ENCODE measurements around the gene PTPRR. TPM values are rescaled to one million over a fixed set of nuclear protein-coding genes. Genes with fewer than 3 reads are reported as not detected.
A peak's percentile ranks its signal among the peaks of the same experiment; 100 is the strongest.

Gene PTPRR
- total RNA-seq, 2 donors from 2014 or later = 0.33 to 0.78 TPM

GRCh38 chr12:70660620-70661219 is 259.8 kb downstream of the PTPRR start:
- Histone ChIP-seq H3K36me3 (replicated peaks in 1 of 2; ENCODE audit: insufficient read depth in 1 of 2, low read depth in 2 of 2) (no peaks in the 10 kb centered on the region), H3K27ac (no peak overlapping the region), H3K4me1 (no peaks in the 10 kb centered on the region), H3K27me3 (no peaks in the 10 kb centered on the region), H3K9me3 (no peaks in the 10 kb centered on the region), H3K4me3 (no peak overlapping the region)
- DNase-seq (peak in 1 of 4 donors; percentile 9), ATAC-seq (peak; percentile 35)
- 44 to 47% methylated on average over 5 of the region's 5 CpGs for WGBS, 2 donors
- intact Hi-C loops (cut with DNase I) = no loop called here
- no peak for TF ChIP-seq CTCF (IDR thresholded peaks at IDR 0.05)
- TF ChIP-seq POLR2A (IDR thresholded peaks at IDR 0.05) = no peak

GRCh38 chr12:70660002-70660604 is 260.4 kb downstream of the PTPRR start:
- H3K27ac ChIP-seq = no peak overlapping the region
- no peaks in the 10 kb centered on the region for H3K4me1 ChIP-seq
- no peak overlapping the region for H3K4me3 ChIP-seq
- TF ChIP-seq POLR2A (IDR thresholded peaks at IDR 0.05) (no peak), CTCF (IDR thresholded peaks at IDR 0.05) (no peak)
- 87 to 96% methylated on average over 5 of the region's 5 CpGs for WGBS, 2 donors
- H3K27me3 ChIP-seq = no peaks in the 10 kb centered on the region
- ATAC-seq (no peak), DNase-seq (no peak)
- no peaks in the 10 kb centered on the region for H3K36me3 ChIP-seq (replicated peaks in 1 of 2; ENCODE audit: insufficient read depth in 1 of 2, low read depth in 2 of 2)
- no peaks in the 10 kb centered on the region for H3K9me3 ChIP-seq
- intact Hi-C loops (cut with DNase I) = no loop called here

GRCh38 chr12:70659077-70659606 is 261.4 kb downstream of the PTPRR start:
- Histone ChIP-seq H3K36me3 (replicated peaks in 1 of 2; ENCODE audit: insufficient read depth in 1 of 2, low read depth in 2 of 2) (no peaks in the 10 kb centered on the region), H3K4me1 (no peaks in the 10 kb centered on the region), H3K27me3 (no peaks in the 10 kb centered on the region), H3K9me3 (no peaks in the 10 kb centered on the region), H3K4me3 (no peak overlapping the region), H3K27ac (no peak overlapping the region)
- DNase-seq (no peak), ATAC-seq (no peak)
- TF ChIP-seq POLR2A (IDR thresholded peaks at IDR 0.05) = no peak
- no peak for TF ChIP-seq CTCF (IDR thresholded peaks at IDR 0.05)
- 87 to 91% methylated on average over 6 of the region's 6 CpGs for WGBS, 2 donors
- intact Hi-C loops (cut with DNase I) = no loop called here

GRCh38 chr12:70657616-70658286 is 262.8 kb downstream of the PTPRR start:
- intact Hi-C loops (cut with DNase I) = no loop called here
- Histone ChIP-seq H3K27ac (no peak overlapping the region), H3K36me3 (replicated peaks in 1 of 2; ENCODE audit: insufficient read depth in 1 of 2, low read depth in 2 of 2) (no peaks in the 10 kb centered on the region), H3K27me3 (no peaks in the 10 kb centered on the region), H3K9me3 (no peaks in the 10 kb centered on the region), H3K4me3 (no peak overlapping the region), H3K4me1 (no peaks in the 10 kb centered on the region)
- DNase-seq (no peak), ATAC-seq (no peak)
- 68 to 73% methylated on average over 4 of the region's 4 CpGs for WGBS, 2 donors
- TF ChIP-seq POLR2A (IDR thresholded peaks at IDR 0.05) = no peak
- no peak for TF ChIP-seq CTCF (IDR thresholded peaks at IDR 0.05)

All from body of pancreas (tissue), 4 donors.